Dedifferentiated amniotic fluid mesenchymal stem cell (primary cell): ENCODE data around the gene LHB.

Source experiments
- DNase-seq: peaks from one replicate; pipeline ENCODE4 v3.0.0-alpha.2; 2016; ENCODE audit errors: extremely low spot score

The LHB gene

DNA sequence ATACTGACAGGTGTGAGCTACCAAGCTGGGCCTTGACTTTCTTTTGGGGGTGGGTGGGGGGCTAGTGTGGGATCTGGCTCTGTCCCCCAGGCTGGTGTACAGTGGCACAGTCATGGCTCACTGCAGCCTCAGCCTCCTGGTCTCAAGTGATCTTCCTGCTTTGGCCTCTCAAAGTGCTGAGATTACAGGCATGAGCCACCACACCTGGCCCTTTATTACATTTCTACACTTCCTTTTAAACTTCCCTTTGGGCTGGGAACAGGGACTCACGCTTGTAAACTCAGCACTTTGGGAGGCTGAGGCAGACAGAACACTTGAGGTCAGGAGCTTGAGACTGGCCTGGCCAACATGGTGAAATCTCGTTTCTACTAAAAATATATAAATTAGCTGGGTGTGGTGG, 39.8 kb downstream of the LHB start:
- no peak for DNase-seq

DNA sequence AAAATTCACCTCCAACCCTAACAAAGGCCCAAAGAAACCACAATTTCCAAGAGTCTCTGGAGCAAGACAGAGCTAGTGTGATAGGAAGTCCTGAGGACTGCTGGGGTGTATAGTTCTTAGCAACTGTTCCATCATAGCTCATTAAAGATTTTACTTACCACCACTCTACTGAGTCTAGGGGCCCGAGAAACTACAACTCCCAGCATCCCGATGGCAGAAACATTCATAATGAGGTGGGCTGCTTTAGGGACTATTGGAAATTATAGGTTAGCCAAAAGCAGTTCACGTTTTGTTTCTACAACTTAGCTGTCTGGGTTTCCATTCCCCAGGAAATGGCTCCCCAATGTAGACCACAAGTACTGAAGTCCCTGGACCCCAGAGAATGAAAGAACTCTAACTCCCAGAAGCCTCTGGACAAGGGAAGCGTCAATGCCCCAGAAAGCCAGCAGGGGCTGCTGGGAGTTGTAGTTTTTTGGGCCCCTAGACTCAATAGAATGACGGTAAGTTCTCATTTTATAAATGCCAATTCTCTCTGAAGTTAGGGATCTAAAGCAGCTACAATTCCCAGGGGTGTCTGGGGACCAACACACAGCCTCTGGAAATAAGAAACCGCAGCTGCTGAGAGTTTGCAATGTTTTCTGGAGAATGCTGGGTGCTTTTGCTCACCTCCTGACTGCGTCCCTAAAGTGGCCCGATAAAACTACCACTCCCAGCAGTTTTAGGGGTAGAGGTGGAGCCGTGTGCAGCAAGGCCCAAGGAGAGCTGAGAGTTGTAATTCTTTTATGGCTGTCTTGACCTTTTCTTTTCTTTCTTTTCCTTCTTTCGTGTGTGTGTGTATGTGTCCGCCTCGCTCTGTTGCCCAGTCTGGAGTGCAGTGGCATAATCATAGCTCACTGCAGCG, 40.7 kb downstream of the LHB start:
- DNase-seq: no peak

DNA sequence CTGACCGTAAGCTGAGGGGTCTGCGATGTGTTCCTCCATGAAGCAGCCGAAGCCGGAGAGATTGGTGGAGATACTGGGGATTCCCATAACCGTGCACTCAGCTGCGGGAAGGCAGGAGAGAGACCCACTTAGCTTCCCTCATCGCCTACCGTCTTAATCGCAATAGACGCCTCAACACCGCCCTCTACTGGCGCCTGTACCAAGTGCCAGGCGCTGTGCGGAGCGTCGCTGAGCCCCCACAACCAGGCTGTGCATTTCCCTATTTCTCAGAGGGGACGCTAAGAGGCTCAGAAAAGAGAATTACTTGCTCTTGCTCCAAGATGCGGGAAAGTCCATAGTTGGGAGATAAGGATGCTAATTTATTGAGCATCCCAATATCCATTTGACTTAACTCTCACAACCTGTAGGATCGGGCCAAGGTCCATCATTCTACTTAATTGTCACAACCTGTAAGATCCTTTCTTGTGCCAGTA, 45.9 kb downstream of the LHB start:
- peak; percentile 49 for DNase-seq

- DNase-seq: no peak
Measured at GRCh38 chr19:48970139-48970766, 46.6 kb downstream of the LHB start.

DNA sequence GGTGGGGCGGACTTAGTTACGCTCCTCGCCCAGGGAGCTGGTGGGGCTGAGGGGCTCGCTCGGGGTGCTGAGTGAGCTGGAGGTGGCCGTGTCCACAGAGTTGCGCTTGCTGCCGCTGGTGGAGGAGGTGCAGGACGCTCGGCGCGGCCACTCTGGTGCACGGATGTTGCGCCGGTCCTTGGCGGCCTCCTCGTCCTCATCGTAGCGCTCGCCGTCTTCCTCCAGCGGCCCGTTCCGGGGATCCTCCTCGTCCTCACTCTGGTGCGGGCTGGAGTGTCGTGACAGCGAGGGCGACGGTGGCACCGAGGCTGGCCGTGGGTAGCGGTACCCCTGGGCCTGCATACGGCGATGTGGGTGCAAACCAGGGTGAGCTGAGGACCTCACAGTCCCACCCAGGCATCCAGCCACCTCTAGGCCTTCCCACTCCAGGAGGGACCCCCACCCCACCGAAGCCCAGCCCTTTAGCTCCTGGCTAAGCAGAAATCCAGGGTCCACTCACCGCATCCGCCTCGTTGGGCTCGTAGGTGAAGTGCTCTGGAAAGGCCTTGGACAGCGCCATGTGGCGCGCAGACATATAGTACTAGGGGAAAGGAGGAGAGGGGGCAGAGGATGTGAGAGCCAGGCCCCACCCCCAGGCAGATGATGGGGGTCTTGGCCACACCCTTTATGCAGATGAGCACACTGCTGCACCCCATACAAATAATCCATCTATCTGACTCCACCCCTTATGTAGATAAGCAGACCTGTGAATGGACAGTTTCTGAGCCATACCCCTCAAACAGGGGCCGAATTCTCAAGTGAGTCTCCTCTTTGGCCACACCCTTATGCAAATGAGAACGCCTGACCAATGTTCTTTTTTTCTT, 47.4 kb downstream of the LHB start:
- no peak for DNase-seq

GRCh38 chr19:48968813-48969218, 48.1 kb downstream of the LHB start:
- no peak for DNase-seq

- no peak for DNase-seq
Measured at GRCh38 chr19:48968179-48968661, 48.7 kb downstream of the LHB start.

DNA sequence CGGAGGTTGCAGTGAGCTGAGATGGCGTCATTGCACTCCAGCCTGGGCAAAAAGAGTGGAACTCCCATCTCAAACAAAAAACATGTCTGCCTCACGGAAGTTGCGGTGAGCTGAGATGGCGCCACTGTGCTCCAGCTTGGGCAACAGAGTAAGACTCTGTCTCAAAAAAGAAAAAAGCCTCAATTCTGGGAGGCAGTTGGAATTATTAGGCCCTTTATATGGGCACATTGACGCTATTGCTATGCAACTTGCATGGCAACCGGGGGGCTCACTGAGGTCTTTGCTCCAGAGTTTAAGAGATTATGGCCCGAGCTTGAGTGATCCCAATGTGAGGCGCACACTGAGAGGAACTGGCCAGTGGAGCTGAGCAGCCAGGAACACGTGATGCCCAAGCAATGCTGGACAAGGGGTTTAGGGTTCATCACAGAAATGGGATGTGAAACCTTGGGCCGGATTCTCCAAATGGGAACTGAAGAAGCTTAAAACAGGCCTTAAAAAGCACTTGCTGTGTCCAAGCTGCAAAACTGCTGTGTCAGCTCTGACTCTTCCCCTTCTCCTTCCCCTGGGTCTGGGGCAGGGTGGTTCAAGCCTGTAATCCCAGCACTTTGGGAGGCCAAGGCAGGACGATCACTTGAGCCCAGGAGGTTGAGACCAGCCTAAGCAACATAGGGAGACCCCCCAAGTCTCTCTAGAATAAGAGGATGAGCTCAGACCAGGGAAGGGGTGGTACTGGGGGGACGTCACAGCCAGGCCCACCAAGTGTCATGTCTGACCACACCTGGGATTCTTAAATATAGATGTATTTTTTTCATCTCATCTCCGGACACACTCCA, 49.3 kb downstream of the LHB start:
- peak; percentile 42 for DNase-seq

GRCh38 chr19:48966541-48967345, 50.1 kb downstream of the LHB start:
- no peak for DNase-seq
